Esophagus muscularis mucosa (tissue), 3 donors: ENCODE data around the gene ELOVL2.

Experiments
- CTCF ChIP-seq, 3 experiments: fragments of 200-600 bp in 2 of 3; fragments of 450-650 bp in 1 of 3; sonication (generic) in 2 of 3; IDR thresholded peaks; one replicate each; pipeline ENCODE4 v1.5.1; 2017 to 2019; ENCODE audit warnings: antibody characterized with exemption in 3 of 3, mild to moderate bottlenecking in 2 of 3, moderate library complexity in 1 of 3
- POLR2A ChIP-seq: fragments of 450-650 bp; IDR thresholded peaks from one replicate; pipeline ENCODE4 v1.6.1; 2017; ENCODE audit warnings: antibody characterized with exemption, moderate library complexity, mild to moderate bottlenecking, low read depth
- POLR2AphosphoS5 ChIP-seq, 2 donors: sonication (generic); formaldehyde crosslinking; IDR thresholded peaks; one replicate each; pipeline ENCODE4 v1.6.1; 2017; ENCODE audit warnings: antibody characterized with exemption in 2 of 2

GRCh38 chr6:11023032-11023431, 21.1 kb downstream of the ELOVL2 start:
- TF ChIP-seq CTCF (IDR thresholded peaks at IDR 0.05) = no peak
- TF ChIP-seq POLR2AphosphoS5 (IDR thresholded peaks at IDR 0.05) = no peak
- no peak for TF ChIP-seq POLR2A
